ENCODE measurements around the gene COX19. TPM values are rescaled to one million over a fixed set of nuclear protein-coding genes. Genes with fewer than 3 reads are reported as not detected.

The COX19 gene
- total and polyA plus RNA-seq, 2 experiments from 2014 or later, result 11.7 to 12.6 TPM

DNA sequence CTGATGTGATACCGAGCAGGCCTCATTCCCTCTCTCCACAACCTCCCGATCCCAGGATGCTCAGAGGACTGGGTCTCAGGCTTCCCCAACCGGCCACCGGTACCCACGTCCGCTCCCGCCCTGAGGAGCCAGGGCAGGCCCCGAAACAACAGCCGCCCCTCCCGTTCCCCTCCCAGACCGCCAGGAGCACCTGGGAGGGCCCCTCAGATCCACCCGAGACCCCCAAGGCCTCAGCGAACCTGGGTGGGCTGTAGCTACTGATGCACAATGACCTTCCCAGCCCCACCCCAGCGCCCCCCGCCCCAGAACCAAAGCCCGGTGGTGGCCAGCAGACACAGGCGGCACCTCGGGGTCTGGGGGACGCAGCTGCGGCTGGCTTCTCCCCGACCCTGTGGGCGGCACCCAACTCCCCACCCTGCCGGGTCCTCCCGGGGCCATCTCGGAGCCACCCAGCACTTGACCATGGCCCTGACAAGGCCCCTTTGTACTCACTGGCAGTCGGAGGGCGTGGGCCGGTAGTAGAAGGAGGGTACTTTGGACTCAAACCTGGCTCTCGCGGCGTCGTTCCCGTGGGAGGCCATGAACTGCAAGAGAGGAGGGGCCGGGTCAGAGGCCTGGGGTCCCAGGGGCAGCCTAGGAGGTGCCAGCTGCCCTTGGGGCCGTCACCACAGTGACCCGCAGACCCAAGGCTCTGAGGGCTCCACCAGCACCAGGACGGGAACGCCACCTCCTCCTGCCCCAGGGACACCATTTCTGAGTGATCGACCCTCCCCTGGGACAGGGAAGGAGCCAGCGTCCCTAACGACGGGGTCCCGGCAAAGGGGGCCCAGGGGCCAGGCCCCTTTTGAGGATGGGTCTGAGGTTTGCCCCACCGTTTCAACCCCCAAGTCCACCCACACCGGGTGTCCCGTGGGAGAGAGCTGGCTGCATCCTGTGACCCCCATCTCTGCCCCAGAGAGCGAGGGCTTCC is 49.0 kb downstream of the COX19 start:
- H3K27ac ChIP-seq (ENCODE audit: low read depth), result no peak overlapping the region
- no peak overlapping the region for H3K4me2 ChIP-seq
- Mint-ChIP-seq H3K4me1 (no peaks in the 10 kb centered on the region; the same call in 2 of the 3 replicates), H3K27ac (no peak overlapping the region), H3K27me3 (ENCODE audit: insufficient read depth, low read depth, poor library complexity) (peaks cover 4% of the 10 kb centered on the region), H3K4me3 (no peak overlapping the region), H3K36me3 (ENCODE audit: low read depth) (no peaks in the 10 kb centered on the region), H3K9me3 (no peaks in the 10 kb centered on the region)
- DNase-seq (ENCODE audit: low spot score) (no peak), ATAC-seq (no peak)
- no peaks in the 10 kb centered on the region for H4K20me1 ChIP-seq (replicated peaks; ENCODE audit: insufficient read depth)
- no peak overlapping the region for H2AFZ ChIP-seq
- H3K36me3 ChIP-seq (ENCODE audit: insufficient read depth), result no peaks in the 10 kb centered on the region
- no peak overlapping the region for H3K4me3 ChIP-seq
- H3K27me3 ChIP-seq (ENCODE audit: insufficient read depth), result no peaks in the 10 kb centered on the region
- TF ChIP-seq, protein P1, sequence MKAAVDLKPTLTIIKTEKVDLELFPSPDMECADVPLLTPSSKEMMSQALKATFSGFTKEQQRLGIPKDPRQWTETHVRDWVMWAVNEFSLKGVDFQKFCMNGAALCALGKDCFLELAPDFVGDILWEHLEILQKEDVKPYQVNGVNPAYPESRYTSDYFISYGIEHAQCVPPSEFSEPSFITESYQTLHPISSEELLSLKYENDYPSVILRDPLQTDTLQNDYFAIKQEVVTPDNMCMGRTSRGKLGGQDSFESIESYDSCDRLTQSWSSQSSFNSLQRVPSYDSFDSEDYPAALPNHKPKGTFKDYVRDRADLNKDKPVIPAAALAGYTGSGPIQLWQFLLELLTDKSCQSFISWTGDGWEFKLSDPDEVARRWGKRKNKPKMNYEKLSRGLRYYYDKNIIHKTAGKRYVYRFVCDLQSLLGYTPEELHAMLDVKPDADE (IDR thresholded peaks at IDR 0.05), result no peak
- TF ChIP-seq JUNB (IDR thresholded peaks at IDR 0.05; ENCODE audit: unreplicated experiment) (no peak), ZNF114 (CRISPR knock-in tag; IDR thresholded peaks at IDR 0.05) (no peak), NANOG (IDR thresholded peaks at IDR 0.05; ENCODE audit: borderline replicate concordance) (no peak), CREB1 (CRISPR knock-in tag; IDR thresholded peaks at IDR 0.05; ENCODE audit: low read depth) (no peak), POLR2AphosphoS5 (IDR thresholded peaks at IDR 0.05; ENCODE audit: low read depth) (no peak), EZH2phosphoT487 (IDR thresholded peaks at IDR 0.05; ENCODE audit: unreplicated experiment) (no peak), EZH2 (IDR thresholded peaks at IDR 0.05; ENCODE audit: low read depth, unreplicated experiment) (no peak), STAT1 (IDR thresholded peaks at IDR 0.05; ENCODE audit: unreplicated experiment) (no peak), ZNF331 (CRISPR knock-in tag; IDR thresholded peaks at IDR 0.05; ENCODE audit: low read depth) (no peak)
- TF ChIP-seq, protein P2, sequence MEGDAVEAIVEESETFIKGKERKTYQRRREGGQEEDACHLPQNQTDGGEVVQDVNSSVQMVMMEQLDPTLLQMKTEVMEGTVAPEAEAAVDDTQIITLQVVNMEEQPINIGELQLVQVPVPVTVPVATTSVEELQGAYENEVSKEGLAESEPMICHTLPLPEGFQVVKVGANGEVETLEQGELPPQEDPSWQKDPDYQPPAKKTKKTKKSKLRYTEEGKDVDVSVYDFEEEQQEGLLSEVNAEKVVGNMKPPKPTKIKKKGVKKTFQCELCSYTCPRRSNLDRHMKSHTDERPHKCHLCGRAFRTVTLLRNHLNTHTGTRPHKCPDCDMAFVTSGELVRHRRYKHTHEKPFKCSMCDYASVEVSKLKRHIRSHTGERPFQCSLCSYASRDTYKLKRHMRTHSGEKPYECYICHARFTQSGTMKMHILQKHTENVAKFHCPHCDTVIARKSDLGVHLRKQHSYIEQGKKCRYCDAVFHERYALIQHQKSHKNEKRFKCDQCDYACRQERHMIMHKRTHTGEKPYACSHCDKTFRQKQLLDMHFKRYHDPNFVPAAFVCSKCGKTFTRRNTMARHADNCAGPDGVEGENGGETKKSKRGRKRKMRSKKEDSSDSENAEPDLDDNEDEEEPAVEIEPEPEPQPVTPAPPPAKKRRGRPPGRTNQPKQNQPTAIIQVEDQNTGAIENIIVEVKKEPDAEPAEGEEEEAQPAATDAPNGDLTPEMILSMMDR (conservative IDR thresholded peaks at IDR 0.05; ENCODE audit: low read depth in 2 of 2), result no peak
- TF ChIP-seq, protein P3, sequence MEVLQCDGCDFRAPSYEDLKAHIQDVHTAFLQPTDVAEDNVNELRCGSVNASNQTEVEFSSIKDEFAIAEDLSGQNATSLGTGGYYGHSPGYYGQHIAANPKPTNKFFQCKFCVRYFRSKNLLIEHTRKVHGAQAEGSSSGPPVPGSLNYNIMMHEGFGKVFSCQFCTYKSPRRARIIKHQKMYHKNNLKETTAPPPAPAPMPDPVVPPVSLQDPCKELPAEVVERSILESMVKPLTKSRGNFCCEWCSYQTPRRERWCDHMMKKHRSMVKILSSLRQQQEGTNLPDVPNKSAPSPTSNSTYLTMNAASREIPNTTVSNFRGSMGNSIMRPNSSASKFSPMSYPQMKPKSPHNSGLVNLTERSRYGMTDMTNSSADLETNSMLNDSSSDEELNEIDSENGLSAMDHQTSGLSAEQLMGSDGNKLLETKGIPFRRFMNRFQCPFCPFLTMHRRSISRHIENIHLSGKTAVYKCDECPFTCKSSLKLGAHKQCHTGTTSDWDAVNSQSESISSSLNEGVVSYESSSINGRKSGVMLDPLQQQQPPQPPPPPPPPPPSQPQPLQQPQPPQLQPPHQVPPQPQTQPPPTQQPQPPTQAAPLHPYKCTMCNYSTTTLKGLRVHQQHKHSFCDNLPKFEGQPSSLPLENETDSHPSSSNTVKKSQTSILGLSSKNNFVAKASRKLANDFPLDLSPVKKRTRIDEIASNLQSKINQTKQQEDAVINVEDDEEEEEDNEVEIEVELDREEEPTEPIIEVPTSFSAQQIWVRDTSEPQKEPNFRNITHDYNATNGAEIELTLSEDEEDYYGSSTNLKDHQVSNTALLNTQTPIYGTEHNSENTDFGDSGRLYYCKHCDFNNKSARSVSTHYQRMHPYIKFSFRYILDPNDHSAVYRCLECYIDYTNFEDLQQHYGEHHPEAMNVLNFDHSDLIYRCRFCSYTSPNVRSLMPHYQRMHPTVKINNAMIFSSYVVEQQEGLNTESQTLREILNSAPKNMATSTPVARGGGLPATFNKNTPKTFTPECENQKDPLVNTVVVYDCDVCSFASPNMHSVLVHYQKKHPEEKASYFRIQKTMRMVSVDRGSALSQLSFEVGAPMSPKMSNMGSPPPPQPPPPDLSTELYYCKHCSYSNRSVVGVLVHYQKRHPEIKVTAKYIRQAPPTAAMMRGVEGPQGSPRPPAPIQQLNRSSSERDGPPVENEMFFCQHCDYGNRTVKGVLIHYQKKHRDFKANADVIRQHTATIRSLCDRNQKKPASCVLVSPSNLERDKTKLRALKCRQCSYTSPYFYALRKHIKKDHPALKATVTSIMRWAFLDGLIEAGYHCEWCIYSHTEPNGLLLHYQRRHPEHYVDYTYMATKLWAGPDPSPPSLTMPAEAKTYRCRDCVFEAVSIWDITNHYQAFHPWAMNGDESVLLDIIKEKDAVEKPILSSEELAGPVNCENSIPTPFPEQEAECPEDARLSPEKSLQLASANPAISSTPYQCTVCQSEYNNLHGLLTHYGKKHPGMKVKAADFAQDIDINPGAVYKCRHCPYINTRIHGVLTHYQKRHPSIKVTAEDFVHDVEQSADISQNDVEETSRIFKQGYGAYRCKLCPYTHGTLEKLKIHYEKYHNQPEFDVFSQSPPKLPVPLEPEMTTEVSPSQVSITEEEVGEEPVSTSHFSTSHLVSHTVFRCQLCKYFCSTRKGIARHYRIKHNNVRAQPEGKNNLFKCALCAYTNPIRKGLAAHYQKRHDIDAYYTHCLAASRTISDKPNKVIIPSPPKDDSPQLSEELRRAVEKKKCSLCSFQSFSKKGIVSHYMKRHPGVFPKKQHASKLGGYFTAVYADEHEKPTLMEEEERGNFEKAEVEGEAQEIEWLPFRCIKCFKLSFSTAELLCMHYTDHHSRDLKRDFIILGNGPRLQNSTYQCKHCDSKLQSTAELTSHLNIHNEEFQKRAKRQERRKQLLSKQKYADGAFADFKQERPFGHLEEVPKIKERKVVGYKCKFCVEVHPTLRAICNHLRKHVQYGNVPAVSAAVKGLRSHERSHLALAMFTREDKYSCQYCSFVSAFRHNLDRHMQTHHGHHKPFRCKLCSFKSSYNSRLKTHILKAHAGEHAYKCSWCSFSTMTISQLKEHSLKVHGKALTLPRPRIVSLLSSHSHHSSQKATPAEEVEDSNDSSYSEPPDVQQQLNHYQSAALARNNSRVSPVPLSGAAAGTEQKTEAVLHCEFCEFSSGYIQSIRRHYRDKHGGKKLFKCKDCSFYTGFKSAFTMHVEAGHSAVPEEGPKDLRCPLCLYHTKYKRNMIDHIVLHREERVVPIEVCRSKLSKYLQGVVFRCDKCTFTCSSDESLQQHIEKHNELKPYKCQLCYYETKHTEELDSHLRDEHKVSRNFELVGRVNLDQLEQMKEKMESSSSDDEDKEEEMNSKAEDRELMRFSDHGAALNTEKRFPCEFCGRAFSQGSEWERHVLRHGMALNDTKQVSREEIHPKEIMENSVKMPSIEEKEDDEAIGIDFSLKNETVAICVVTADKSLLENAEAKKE (CRISPR knock-in tag; IDR thresholded peaks at IDR 0.05), result no peak
- TF ChIP-seq, protein P4, sequence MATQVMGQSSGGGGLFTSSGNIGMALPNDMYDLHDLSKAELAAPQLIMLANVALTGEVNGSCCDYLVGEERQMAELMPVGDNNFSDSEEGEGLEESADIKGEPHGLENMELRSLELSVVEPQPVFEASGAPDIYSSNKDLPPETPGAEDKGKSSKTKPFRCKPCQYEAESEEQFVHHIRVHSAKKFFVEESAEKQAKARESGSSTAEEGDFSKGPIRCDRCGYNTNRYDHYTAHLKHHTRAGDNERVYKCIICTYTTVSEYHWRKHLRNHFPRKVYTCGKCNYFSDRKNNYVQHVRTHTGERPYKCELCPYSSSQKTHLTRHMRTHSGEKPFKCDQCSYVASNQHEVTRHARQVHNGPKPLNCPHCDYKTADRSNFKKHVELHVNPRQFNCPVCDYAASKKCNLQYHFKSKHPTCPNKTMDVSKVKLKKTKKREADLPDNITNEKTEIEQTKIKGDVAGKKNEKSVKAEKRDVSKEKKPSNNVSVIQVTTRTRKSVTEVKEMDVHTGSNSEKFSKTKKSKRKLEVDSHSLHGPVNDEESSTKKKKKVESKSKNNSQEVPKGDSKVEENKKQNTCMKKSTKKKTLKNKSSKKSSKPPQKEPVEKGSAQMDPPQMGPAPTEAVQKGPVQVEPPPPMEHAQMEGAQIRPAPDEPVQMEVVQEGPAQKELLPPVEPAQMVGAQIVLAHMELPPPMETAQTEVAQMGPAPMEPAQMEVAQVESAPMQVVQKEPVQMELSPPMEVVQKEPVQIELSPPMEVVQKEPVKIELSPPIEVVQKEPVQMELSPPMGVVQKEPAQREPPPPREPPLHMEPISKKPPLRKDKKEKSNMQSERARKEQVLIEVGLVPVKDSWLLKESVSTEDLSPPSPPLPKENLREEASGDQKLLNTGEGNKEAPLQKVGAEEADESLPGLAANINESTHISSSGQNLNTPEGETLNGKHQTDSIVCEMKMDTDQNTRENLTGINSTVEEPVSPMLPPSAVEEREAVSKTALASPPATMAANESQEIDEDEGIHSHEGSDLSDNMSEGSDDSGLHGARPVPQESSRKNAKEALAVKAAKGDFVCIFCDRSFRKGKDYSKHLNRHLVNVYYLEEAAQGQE (IDR thresholded peaks at IDR 0.05; ENCODE audit: unreplicated experiment), result no peak
- H3K79me2 ChIP-seq (replicated peaks; ENCODE audit: insufficient read depth), result no peaks in the 10 kb centered on the region
- no peaks in the 10 kb centered on the region for H3K4me1 ChIP-seq (ENCODE audit: insufficient read depth)
- H3F3A ChIP-seq (replicated peaks; ENCODE audit: low read depth), result no peaks in the 10 kb centered on the region
- no peaks in the 10 kb centered on the region for H3K9me2 ChIP-seq (ENCODE audit: insufficient read depth)
